ENCODE results near the gene MAML2. TPM values are rescaled to one million over a fixed set of nuclear protein-coding genes. Genes with fewer than 3 reads are reported as not detected.

The MAML2 gene
- total RNA-seq, 1 donor from 2014 or later: 11.8 TPM

GRCh38 chr11:96161307-96162089, 181.5 kb downstream of the MAML2 start:
- no peaks in the 10 kb centered on the region for H3K9me3 Mint-ChIP-seq
- H3K27me3 Mint-ChIP-seq (ENCODE audit: low read depth): no peaks in the 10 kb centered on the region
- intact Hi-C loops (cut with micrococcal nuclease): no loop called here
- H3K4me3 Mint-ChIP-seq (ENCODE audit: low read depth): no peak overlapping the region
- H3K4me1 Mint-ChIP-seq (ENCODE audit: low read depth): peaks cover 33% of the 10 kb centered on the region
- peaks cover 6% of the 10 kb centered on the region for H3K36me3 Mint-ChIP-seq (ENCODE audit: low read depth)
- DNase-seq (ENCODE audit: low spot score): no peak
- no peak overlapping the region for H3K27ac Mint-ChIP-seq

GRCh38 chr11:96160732-96161306, 182.2 kb downstream of the MAML2 start:
- H3K36me3 Mint-ChIP-seq (ENCODE audit: low read depth): peaks cover 6% of the 10 kb centered on the region
- H3K9me3 Mint-ChIP-seq: no peaks in the 10 kb centered on the region
- no peak for DNase-seq (ENCODE audit: low spot score)
- intact Hi-C loops (cut with micrococcal nuclease): no loop called here
- no peak overlapping the region for H3K27ac Mint-ChIP-seq
- H3K27me3 Mint-ChIP-seq (ENCODE audit: low read depth): no peaks in the 10 kb centered on the region
- H3K4me3 Mint-ChIP-seq (ENCODE audit: low read depth): no peak overlapping the region
- H3K4me1 Mint-ChIP-seq (ENCODE audit: low read depth): peaks cover 33% of the 10 kb centered on the region

GRCh38 chr11:96159968-96160367, 183.0 kb downstream of the MAML2 start:
- H3K9me3 Mint-ChIP-seq: no peaks in the 10 kb centered on the region
- intact Hi-C loops (cut with micrococcal nuclease): no loop called here
- peaks cover 6% of the 10 kb centered on the region for H3K36me3 Mint-ChIP-seq (ENCODE audit: low read depth)
- no peak overlapping the region for H3K27ac Mint-ChIP-seq
- no peak overlapping the region for H3K4me3 Mint-ChIP-seq (ENCODE audit: low read depth)
- peaks cover 39% of the 10 kb centered on the region for H3K4me1 Mint-ChIP-seq (ENCODE audit: low read depth)
- no peaks in the 10 kb centered on the region for H3K27me3 Mint-ChIP-seq (ENCODE audit: low read depth)
- no peak for DNase-seq (ENCODE audit: low spot score)

GRCh38 chr11:96158126-96158525, 184.9 kb downstream of the MAML2 start:
- H3K4me1 Mint-ChIP-seq (ENCODE audit: low read depth): peaks cover 42% of the 10 kb centered on the region

GRCh38 chr11:96157517-96157873, 185.5 kb downstream of the MAML2 start:
- Mint-ChIP-seq H3K36me3 (ENCODE audit: low read depth) (no peaks in the 10 kb centered on the region), H3K9me3 (no peaks in the 10 kb centered on the region), H3K27me3 (ENCODE audit: low read depth) (no peaks in the 10 kb centered on the region), H3K27ac (peak overlapping the region; percentile 96), H3K4me1 (ENCODE audit: low read depth) (peaks cover 44% of the 10 kb centered on the region), H3K4me3 (ENCODE audit: low read depth) (no peak overlapping the region)
- intact Hi-C loops (cut with micrococcal nuclease): no loop called here
- no peak for DNase-seq (ENCODE audit: low spot score)

More at GRCh38 chr11:96158126-96158525, 184.9 kb downstream of the MAML2 start:
- no peak overlapping the region for H3K4me3 Mint-ChIP-seq (ENCODE audit: low read depth)
- no peaks in the 10 kb centered on the region for H3K9me3 Mint-ChIP-seq
- no peaks in the 10 kb centered on the region for H3K27me3 Mint-ChIP-seq (ENCODE audit: low read depth)
- peaks cover under 1% of the 10 kb centered on the region for H3K36me3 Mint-ChIP-seq (ENCODE audit: low read depth)
- no peak for DNase-seq (ENCODE audit: low spot score)
- intact Hi-C loops (cut with micrococcal nuclease): no loop called here
- peak overlapping the region; percentile 96 for H3K27ac Mint-ChIP-seq

- no peak for DNase-seq (ENCODE audit: low spot score)
- no peaks in the 10 kb centered on the region for H3K9me3 Mint-ChIP-seq
- peaks cover 49% of the 10 kb centered on the region for H3K4me1 Mint-ChIP-seq (ENCODE audit: low read depth)
- peak overlapping the region; percentile 43 for H3K4me3 Mint-ChIP-seq (ENCODE audit: low read depth)
- intact Hi-C loops (cut with micrococcal nuclease): loop anchor here (1.0 kb wide), 6 partner anchors 32 to 187 kb away; partner anchors contain the start of gene MAML2
- H3K27me3 Mint-ChIP-seq (ENCODE audit: low read depth): no peaks in the 10 kb centered on the region
- H3K36me3 Mint-ChIP-seq (ENCODE audit: low read depth): no peaks in the 10 kb centered on the region
- H3K27ac Mint-ChIP-seq: peak overlapping the region; percentile 96
Observed at GRCh38 chr11:96156379-96156722, 186.6 kb downstream of the MAML2 start.

GRCh38 chr11:96155627-96156378, 187.2 kb downstream of the MAML2 start:
- Mint-ChIP-seq H3K4me1 (ENCODE audit: low read depth) (peaks cover 49% of the 10 kb centered on the region), H3K9me3 (no peaks in the 10 kb centered on the region), H3K36me3 (ENCODE audit: low read depth) (no peaks in the 10 kb centered on the region), H3K4me3 (ENCODE audit: low read depth) (peak overlapping the region; percentile 43), H3K27me3 (ENCODE audit: low read depth) (no peaks in the 10 kb centered on the region), H3K27ac (peak overlapping the region; percentile 96)
- peak; percentile 25 for DNase-seq (ENCODE audit: low spot score)
- intact Hi-C loops (cut with micrococcal nuclease): loop anchor here (1.0 kb wide), 6 partner anchors 32 to 187 kb away; partner anchors contain the start of gene MAML2

GRCh38 chr11:96154802-96155520, 188.0 kb downstream of the MAML2 start:
- Mint-ChIP-seq H3K9me3 (no peaks in the 10 kb centered on the region), H3K36me3 (ENCODE audit: low read depth) (no peaks in the 10 kb centered on the region), H3K27me3 (ENCODE audit: low read depth) (no peaks in the 10 kb centered on the region), H3K27ac (peak overlapping the region; percentile 43), H3K4me3 (ENCODE audit: low read depth) (no peak overlapping the region), H3K4me1 (ENCODE audit: low read depth) (peaks cover 49% of the 10 kb centered on the region)
- intact Hi-C loops (cut with micrococcal nuclease): no loop called here
- DNase-seq (ENCODE audit: low spot score): no peak

GRCh38 chr11:96152623-96153022, 190.4 kb downstream of the MAML2 start:
- peaks cover 49% of the 10 kb centered on the region for H3K4me1 Mint-ChIP-seq (ENCODE audit: low read depth)
- no peak overlapping the region for H3K27ac Mint-ChIP-seq
- no peaks in the 10 kb centered on the region for H3K9me3 Mint-ChIP-seq
- intact Hi-C loops (cut with micrococcal nuclease): no loop called here
- no peak overlapping the region for H3K4me3 Mint-ChIP-seq (ENCODE audit: low read depth)
- H3K27me3 Mint-ChIP-seq (ENCODE audit: low read depth): no peaks in the 10 kb centered on the region
- H3K36me3 Mint-ChIP-seq (ENCODE audit: low read depth): no peaks in the 10 kb centered on the region
- no peak for DNase-seq (ENCODE audit: low spot score)

GRCh38 chr11:96151501-96151900, 191.5 kb downstream of the MAML2 start:
- Mint-ChIP-seq H3K4me3 (ENCODE audit: low read depth) (no peak overlapping the region), H3K27me3 (ENCODE audit: low read depth) (no peaks in the 10 kb centered on the region), H3K36me3 (ENCODE audit: low read depth) (no peaks in the 10 kb centered on the region), H3K27ac (no peak overlapping the region), H3K9me3 (no peaks in the 10 kb centered on the region), H3K4me1 (ENCODE audit: low read depth) (peaks cover 38% of the 10 kb centered on the region)
- no peak for DNase-seq (ENCODE audit: low spot score)
- intact Hi-C loops (cut with micrococcal nuclease): loop anchor here (2.0 kb wide), 1 partner anchor 15 kb away; no protein-coding TSS in a partner anchor

GRCh38 chr11:96150609-96151008, 192.4 kb downstream of the MAML2 start:
- Mint-ChIP-seq H3K4me3 (ENCODE audit: low read depth) (no peak overlapping the region), H3K27me3 (ENCODE audit: low read depth) (no peaks in the 10 kb centered on the region), H3K27ac (no peak overlapping the region), H3K9me3 (no peaks in the 10 kb centered on the region), H3K4me1 (ENCODE audit: low read depth) (peaks cover 29% of the 10 kb centered on the region), H3K36me3 (ENCODE audit: low read depth) (no peaks in the 10 kb centered on the region)
- intact Hi-C loops (cut with micrococcal nuclease): loop anchor here (2.0 kb wide), 1 partner anchor 14 kb away; no protein-coding TSS in a partner anchor
- DNase-seq (ENCODE audit: low spot score): no peak

- intact Hi-C loops (cut with micrococcal nuclease): loop anchor here (2.0 kb wide), 1 partner anchor 13 kb away; no protein-coding TSS in a partner anchor
- Mint-ChIP-seq H3K4me3 (ENCODE audit: low read depth) (no peak overlapping the region), H3K27ac (no peak overlapping the region), H3K9me3 (no peaks in the 10 kb centered on the region), H3K4me1 (ENCODE audit: low read depth) (peaks cover 29% of the 10 kb centered on the region), H3K27me3 (ENCODE audit: low read depth) (no peaks in the 10 kb centered on the region), H3K36me3 (ENCODE audit: low read depth) (peaks cover 3% of the 10 kb centered on the region)
- DNase-seq (ENCODE audit: low spot score): no peak
Observed at GRCh38 chr11:96149743-96150555, 193.0 kb downstream of the MAML2 start.

Measured in activated T-helper 2 cell treated with anti-CD3 and anti-CD28 coated beads, Interferon-gamma antibody, Interleukin-2, Interleukin-4, amounts not matched to agents 10 μg/mL and 5 μg/mL and 100 μg/mL, durations not matched to agents 14 hours and 24 hours and 36 hours (primary cell).